Heart left ventricle (tissue), 13 donors: ENCODE results near the gene NTRK3.

ENCODE experiments used
- POLR2A ChIP-seq, 2 donors: fragments of 450-650 bp; IDR thresholded peaks; one replicate each; pipeline ENCODE4 v1.6.1; 2017; ENCODE audit warnings: antibody characterized with exemption in 2 of 2, mild to moderate bottlenecking in 2 of 2, moderate library complexity in 2 of 2
- TF ChIP-seq, protein P1 (sequence below), 12 donors: fragments of 200-600 bp; sonication (generic) in 4 of 12; IDR thresholded peaks; one replicate each; pipeline versions ENCODE4 v1.5.0 to v1.8.0; 2018 to 2022; ENCODE audit warnings: antibody characterized with exemption in 12 of 12, mild to moderate bottlenecking in 5 of 12
- donor health status: ischemic (EF 13 %, LVEDD 7.1; RV severe dilation, severe dysfunction).
- donor health status: DM: no; HTN: yes; CAD: no.
- donor health status: DM: no; HTN: no; CAD: no.
- donor health status: ischemic (EF 25% LVEDD 6.9; RV normal size, moderate dysfunction).
- donor health status: ischemic (EF 25% LVEDD 5.7; RV mildly dilated, moderate dysfunction).
- donor health status: ischemic (EF 35%, LVEDD 5.7; RV mildly dilated, moderate dysfunction).
- donor health status: nonischemic (EF 11% LVEDD 7.7; RV severe dilation, severe dysfunction).
- donor health status: DM: yes; HTN: yes; CAD: no.
- donor health status: PGD.
- donor health status: ischemic (EF 29% LVEDD 5.4; RV normal size, mild dysfunction).
- donor health status: nonischemic (EF 23%, LVEDD 6.1; RV moderate dilation, normal function).

DNA sequence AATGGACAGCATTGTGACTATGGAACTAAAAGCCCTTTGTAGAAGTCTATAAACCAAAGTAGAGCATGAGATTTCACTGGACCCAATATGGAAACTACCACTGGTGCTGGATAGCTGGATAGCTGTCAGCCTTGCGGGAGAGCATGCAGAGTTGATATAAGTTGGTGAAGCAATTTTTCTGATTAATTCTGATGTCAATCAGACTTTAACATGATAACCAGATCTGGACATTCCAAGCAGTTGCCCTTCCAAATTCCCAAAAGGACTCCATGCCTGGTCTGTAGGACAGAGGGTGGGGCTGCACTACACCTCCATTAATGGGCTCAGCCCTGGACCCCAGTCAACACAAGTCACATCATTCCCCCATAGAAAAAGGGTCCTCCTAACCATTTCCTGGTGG lies 437.8 kb downstream of the NTRK3 start:
- TF ChIP-seq, protein P1, sequence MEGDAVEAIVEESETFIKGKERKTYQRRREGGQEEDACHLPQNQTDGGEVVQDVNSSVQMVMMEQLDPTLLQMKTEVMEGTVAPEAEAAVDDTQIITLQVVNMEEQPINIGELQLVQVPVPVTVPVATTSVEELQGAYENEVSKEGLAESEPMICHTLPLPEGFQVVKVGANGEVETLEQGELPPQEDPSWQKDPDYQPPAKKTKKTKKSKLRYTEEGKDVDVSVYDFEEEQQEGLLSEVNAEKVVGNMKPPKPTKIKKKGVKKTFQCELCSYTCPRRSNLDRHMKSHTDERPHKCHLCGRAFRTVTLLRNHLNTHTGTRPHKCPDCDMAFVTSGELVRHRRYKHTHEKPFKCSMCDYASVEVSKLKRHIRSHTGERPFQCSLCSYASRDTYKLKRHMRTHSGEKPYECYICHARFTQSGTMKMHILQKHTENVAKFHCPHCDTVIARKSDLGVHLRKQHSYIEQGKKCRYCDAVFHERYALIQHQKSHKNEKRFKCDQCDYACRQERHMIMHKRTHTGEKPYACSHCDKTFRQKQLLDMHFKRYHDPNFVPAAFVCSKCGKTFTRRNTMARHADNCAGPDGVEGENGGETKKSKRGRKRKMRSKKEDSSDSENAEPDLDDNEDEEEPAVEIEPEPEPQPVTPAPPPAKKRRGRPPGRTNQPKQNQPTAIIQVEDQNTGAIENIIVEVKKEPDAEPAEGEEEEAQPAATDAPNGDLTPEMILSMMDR (IDR thresholded peaks at IDR 0.05): no peak
- TF ChIP-seq POLR2A (IDR thresholded peaks at IDR 0.05): no peak
